ENCODE data around the gene FBXL12.

FBXL12 gene

GRCh38 chr19:9863759-9864158 lies 44.9 kb upstream of the FBXL12 start:
- ChIA-PET POLR2A (interaction anchor here (0.7 kb wide), 1 partner anchor 29 kb away, joined by 3 read pairs; the partner anchor contains the start of gene PIN1), CTCF (interaction anchor here (0.9 kb wide), 1 partner anchor 17 kb away, joined by 3 read pairs; no protein-coding TSS in a partner anchor)
- no peak for TF ChIP-seq ZNF791 (tag by site-specific recombination; IDR thresholded peaks at IDR 0.05)
- TF ChIP-seq ZNF155 (tag by site-specific recombination; IDR thresholded peaks at IDR 0.05): no peak
- TF ChIP-seq PRDM10 (tag by site-specific recombination; IDR thresholded peaks at IDR 0.05): no peak
- TF ChIP-seq SCRT1 (tag by site-specific recombination; IDR thresholded peaks at IDR 0.05; ENCODE audit: borderline replicate concordance): no peak
- no peak for TF ChIP-seq PRDM4 (tag by site-specific recombination; IDR thresholded peaks at IDR 0.05)
- TF ChIP-seq PRDM1 (tag by site-specific recombination; IDR thresholded peaks at IDR 0.05): no peak
- no peak for TF ChIP-seq ZNF248 (tag by site-specific recombination; IDR thresholded peaks at IDR 0.05)
- no peak for TF ChIP-seq ZNF624 (tag by site-specific recombination; IDR thresholded peaks at IDR 0.05)
- TF ChIP-seq ZNF280C (tag by site-specific recombination; IDR thresholded peaks at IDR 0.05): no peak
- TF ChIP-seq ZXDB (tag by site-specific recombination; IDR thresholded peaks at IDR 0.05): no peak
- no peak for TF ChIP-seq ZNF335 (tag by site-specific recombination; conservative IDR thresholded peaks at IDR 0.05)
- no peak for TF ChIP-seq ZBTB7A (tag by site-specific recombination; IDR thresholded peaks at IDR 0.05; ENCODE audit: low read depth)
- TF ChIP-seq ZNF658 (tag by site-specific recombination; IDR thresholded peaks at IDR 0.05): no peak
- TF ChIP-seq SP3 (tag by site-specific recombination; IDR thresholded peaks at IDR 0.05): no peak
- no peak for TF ChIP-seq ZNF544 (tag by site-specific recombination; IDR thresholded peaks at IDR 0.05)
- TF ChIP-seq ZNF837 (tag by site-specific recombination; IDR thresholded peaks at IDR 0.05): no peak
- TF ChIP-seq KLF17 (tag by site-specific recombination; IDR thresholded peaks at IDR 0.05): no peak
- no peak for TF ChIP-seq KLF8 (tag by site-specific recombination; IDR thresholded peaks at IDR 0.05)
- no peak for TF ChIP-seq MZF1 (tag by site-specific recombination; IDR thresholded peaks at IDR 0.05; ENCODE audit: borderline replicate concordance)

More at GRCh38 chr19:9863759-9864158, 44.9 kb upstream of the FBXL12 start:
- Histone ChIP-seq H3K36me3 (ENCODE audit: control insufficient read depth in 2 of 2, insufficient read depth in 1 of 2, low read length in 2 of 2) (no peaks in the 10 kb centered on the region), H3K9me3 (ENCODE audit: control insufficient read depth, insufficient read depth, low read depth, low read length) (no peaks in the 10 kb centered on the region), H3K27ac (ENCODE audit: extremely low read depth, low read depth, low read length) (no peak overlapping the region), H3K4me3 (ENCODE audit: low read depth, low read length) (no peak overlapping the region), H3K4me1 (ENCODE audit: control insufficient read depth, insufficient read depth, low read length) (no peaks in the 10 kb centered on the region)
